Activated naive CD8-positive, alpha-beta T cell treated with anti-CD3 and anti-CD28 coated beads for 36 hours (primary cell): Measurements from ENCODE around the gene CPSF4L. TPM values are rescaled to one million over a fixed set of nuclear protein-coding genes. Genes with fewer than 3 reads are reported as not detected.
A peak's percentile ranks its signal among the peaks of the same experiment; 100 is the strongest.
"Not testable (repeated sequence)": the region's sequence is repeated elsewhere in the genome, so short reads cannot be mapped to it uniquely, and the experiment has no call there.

Source experiments
- DNase-seq: peaks from one replicate; pipeline ENCODE4 v3.0.0; 2021
- H3K27ac Mint-ChIP-seq: one replicate; pipeline ENCODE4 v1.8.0; 2022; ENCODE audit warnings: mild to moderate bottlenecking, moderate library complexity, mixed read lengths
- H3K27me3 Mint-ChIP-seq: one replicate; pipeline ENCODE4 v1.8.0; 2022; ENCODE audit warnings: mild to moderate bottlenecking, mixed read lengths
- H3K36me3 Mint-ChIP-seq: one replicate; pipeline ENCODE4 v1.8.0; 2021; ENCODE audit warnings: mild to moderate bottlenecking, mixed read lengths
- H3K4me1 Mint-ChIP-seq: one replicate; pipeline ENCODE4 v1.8.0; 2021; ENCODE audit warnings: mixed read lengths
- H3K4me3 Mint-ChIP-seq: one replicate; pipeline ENCODE4 v1.8.0; 2022; ENCODE audit warnings: mild to moderate bottlenecking, moderate library complexity, mixed read lengths
- H3K9me3 Mint-ChIP-seq: one replicate; pipeline ENCODE4 v1.8.0; 2022; ENCODE audit warnings: mixed read lengths
- total RNA-seq, 2 experiments: library from RNA; stranded (reverse); gene quantifications; one replicate each; pipeline ENCODE4 v1.2.3, GENCODE V29; 2021

Gene CPSF4L
- total RNA-seq = not detected

GRCh38 chr17:73261617-73261951, at the start of gene CPSF4L:
TSS of gene CPSF4L (minus strand) at chr17:73261880. CDS start at chr17:73261818, 62 bp downstream.
- H3K4me1 Mint-ChIP-seq = no peaks in the 10 kb centered on the region
- no peaks in the 10 kb centered on the region for H3K36me3 Mint-ChIP-seq
- no peak within 1 kb of the TSS for H3K4me3 Mint-ChIP-seq
- no peak within 1 kb of the TSS for H3K27ac Mint-ChIP-seq
- DNase-seq = no peak
- no peaks in the 10 kb centered on the region for H3K9me3 Mint-ChIP-seq
- no peaks in the 10 kb centered on the region for H3K27me3 Mint-ChIP-seq

DNA sequence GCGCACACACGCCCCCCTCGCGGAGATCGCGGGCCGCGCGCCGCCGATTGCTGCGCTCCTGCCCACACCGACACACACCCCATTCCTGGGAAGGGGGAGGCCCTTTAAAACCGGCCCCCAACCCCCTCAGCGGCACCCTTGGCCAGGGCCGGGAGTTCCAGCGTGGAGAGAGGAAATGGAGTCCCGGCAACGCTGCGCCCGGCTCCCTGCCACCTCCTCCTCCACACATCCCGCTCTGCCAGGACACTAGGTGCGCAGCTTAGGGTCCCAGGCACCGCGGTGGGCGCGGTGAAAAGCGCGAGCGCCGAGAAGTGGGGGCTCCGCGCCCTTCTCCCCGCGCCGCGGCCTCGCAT, 49.7 kb upstream of the CPSF4L start:
- Mint-ChIP-seq H3K27ac (no peak overlapping the region), H3K4me3 (peak overlapping the region; percentile 79), H3K27me3 (peaks cover 9% of the 10 kb centered on the region), H3K4me1 (peaks cover 5% of the 10 kb centered on the region), H3K9me3 (no peaks in the 10 kb centered on the region), H3K36me3 (no peaks in the 10 kb centered on the region)
- no peak for DNase-seq

DNA sequence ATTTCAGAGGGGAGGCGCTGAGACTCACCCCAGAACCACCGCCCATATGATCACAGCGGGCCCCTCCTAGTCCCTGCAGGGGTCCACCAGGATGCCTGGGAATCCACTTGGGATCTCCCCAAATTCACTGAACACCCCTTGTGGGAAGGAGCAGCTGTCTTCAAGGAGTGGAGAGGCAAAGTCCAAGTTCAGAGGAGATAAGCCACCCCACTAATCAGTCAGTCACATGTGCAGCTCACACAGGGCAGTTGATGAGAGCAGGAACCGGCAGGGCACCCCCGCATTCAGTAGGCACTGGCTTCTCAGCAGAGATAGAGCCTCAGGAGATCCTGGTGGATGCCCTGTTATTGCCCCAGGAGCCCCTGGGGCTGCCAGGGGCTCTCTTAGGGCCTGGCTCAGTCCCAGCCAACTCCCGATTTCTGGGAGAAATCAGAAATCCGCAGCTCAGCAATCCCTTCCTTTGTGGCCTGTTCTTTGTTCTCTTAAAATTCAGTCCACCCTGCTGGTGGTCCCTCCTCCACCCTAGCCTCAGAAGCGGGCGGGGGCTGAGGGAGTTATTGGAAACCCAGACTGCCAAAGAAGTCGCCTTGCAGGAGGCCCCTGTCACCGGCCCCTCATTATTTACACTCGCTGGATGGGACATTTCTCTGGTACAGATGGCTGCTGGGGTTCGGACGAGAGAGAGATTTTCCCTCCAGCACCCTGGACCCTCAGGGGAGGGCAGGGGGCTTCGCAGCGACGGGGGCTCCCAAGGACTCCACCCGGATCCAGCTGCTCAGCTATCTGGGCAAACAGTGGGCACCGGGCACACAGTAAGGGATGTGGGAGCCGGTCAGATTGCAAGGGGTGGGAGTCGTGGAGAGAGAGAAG, 48.3 kb upstream of the CPSF4L start:
- no peak for DNase-seq
- no peaks in the 10 kb centered on the region for H3K36me3 Mint-ChIP-seq
- H3K4me3 Mint-ChIP-seq = peak overlapping the region; percentile 74
- peaks cover 13% of the 10 kb centered on the region for H3K27me3 Mint-ChIP-seq
- no peak overlapping the region for H3K27ac Mint-ChIP-seq
- peaks cover 5% of the 10 kb centered on the region for H3K4me1 Mint-ChIP-seq
- H3K9me3 Mint-ChIP-seq = no peaks in the 10 kb centered on the region

- not testable (repeated sequence) for DNase-seq, H3K4me3 Mint-ChIP-seq, H3K36me3 Mint-ChIP-seq, H3K4me1 Mint-ChIP-seq, H3K9me3 Mint-ChIP-seq, H3K27ac Mint-ChIP-seq
- peaks cover 17% of the 10 kb centered on the region for H3K27me3 Mint-ChIP-seq
These were observed 47.3 kb upstream of the CPSF4L start for GRCh38 chr17:73308959-73309358.

GRCh38 chr17:73308017-73308823, 46.5 kb upstream of the CPSF4L start:
- H3K4me3 Mint-ChIP-seq = no peak overlapping the region
- H3K4me1 Mint-ChIP-seq = peaks cover 5% of the 10 kb centered on the region
- H3K36me3 Mint-ChIP-seq = no peaks in the 10 kb centered on the region
- DNase-seq = no peak
- peaks cover 18% of the 10 kb centered on the region for H3K27me3 Mint-ChIP-seq
- H3K27ac Mint-ChIP-seq = no peak overlapping the region
- no peaks in the 10 kb centered on the region for H3K9me3 Mint-ChIP-seq

DNA sequence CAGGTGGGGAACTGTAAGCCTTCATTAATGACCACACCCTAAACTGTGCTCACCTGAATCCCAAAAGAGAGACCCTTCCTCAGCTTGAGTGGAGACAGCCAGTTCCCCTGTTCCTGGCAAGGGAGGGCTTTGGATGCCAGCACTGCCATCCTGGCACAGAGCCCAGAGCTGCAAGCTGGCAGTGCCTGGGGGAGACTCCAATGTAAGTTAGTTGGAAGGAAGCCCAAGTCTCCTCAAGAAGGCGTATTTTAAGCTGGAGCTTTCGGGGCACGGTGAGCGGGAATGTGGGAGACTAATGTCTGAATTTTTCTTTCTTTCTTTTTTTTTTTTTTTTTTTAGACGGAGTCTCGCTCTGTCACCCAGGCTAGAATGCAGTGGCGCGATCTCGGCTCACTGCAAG, 45.5 kb upstream of the CPSF4L start:
- Mint-ChIP-seq H3K36me3 (no peaks in the 10 kb centered on the region), H3K27ac (no peak overlapping the region), H3K4me3 (no peak overlapping the region), H3K4me1 (peaks cover 5% of the 10 kb centered on the region), H3K9me3 (no peaks in the 10 kb centered on the region), H3K27me3 (peaks cover 18% of the 10 kb centered on the region)
- no peak for DNase-seq

DNA sequence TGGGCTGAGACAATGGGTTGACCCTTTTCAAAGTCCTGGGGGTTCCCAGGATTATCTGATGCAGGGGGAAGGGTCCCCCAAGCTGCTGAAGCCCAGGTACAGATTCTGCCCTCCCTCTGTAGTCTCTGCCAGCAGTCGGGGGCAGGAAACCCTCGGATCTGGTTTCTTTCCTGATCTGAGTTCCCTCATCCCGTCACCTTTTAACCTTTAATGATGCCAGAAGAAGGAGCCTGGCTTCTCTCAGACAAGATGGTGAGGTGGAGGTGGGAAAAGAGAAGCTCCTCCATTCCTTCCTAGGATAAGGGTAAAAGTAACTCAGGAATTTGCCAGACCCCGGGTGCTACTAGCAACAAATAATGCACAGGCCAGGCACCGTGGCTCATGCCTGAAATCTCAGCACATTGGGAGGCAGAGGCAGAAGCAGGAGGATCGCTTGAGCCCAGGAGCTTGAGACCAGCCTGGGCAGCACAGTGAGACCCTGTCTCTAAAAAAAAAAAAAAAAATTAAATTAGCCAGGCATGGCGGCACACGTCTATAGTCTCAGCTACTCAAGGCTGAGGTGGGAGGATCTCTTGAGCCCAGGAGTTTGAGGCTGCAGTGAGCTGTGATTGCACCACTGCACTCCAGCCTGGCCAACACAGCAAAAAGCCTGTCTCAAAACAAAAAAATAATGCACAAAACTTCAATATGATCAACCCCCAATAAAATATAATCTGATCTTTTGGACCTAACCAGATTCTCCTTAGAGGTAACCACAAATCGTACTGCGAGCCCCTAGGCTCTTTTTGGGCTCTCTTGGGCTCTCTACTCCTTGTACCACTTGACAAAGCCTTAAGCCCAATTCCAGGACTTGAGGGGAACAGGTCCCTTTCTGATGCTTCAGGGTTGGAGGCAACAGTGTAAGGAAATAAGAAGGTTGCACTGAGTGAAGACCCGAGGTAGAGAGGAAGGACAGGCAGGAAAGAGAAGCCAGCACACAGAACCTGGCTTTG, 44.5 kb upstream of the CPSF4L start:
- H3K27ac Mint-ChIP-seq = no peak overlapping the region
- no peak overlapping the region for H3K4me3 Mint-ChIP-seq
- DNase-seq = no peak
- no peaks in the 10 kb centered on the region for H3K36me3 Mint-ChIP-seq
- peaks cover 18% of the 10 kb centered on the region for H3K27me3 Mint-ChIP-seq
- no peaks in the 10 kb centered on the region for H3K9me3 Mint-ChIP-seq
- H3K4me1 Mint-ChIP-seq = peaks cover 5% of the 10 kb centered on the region

DNA sequence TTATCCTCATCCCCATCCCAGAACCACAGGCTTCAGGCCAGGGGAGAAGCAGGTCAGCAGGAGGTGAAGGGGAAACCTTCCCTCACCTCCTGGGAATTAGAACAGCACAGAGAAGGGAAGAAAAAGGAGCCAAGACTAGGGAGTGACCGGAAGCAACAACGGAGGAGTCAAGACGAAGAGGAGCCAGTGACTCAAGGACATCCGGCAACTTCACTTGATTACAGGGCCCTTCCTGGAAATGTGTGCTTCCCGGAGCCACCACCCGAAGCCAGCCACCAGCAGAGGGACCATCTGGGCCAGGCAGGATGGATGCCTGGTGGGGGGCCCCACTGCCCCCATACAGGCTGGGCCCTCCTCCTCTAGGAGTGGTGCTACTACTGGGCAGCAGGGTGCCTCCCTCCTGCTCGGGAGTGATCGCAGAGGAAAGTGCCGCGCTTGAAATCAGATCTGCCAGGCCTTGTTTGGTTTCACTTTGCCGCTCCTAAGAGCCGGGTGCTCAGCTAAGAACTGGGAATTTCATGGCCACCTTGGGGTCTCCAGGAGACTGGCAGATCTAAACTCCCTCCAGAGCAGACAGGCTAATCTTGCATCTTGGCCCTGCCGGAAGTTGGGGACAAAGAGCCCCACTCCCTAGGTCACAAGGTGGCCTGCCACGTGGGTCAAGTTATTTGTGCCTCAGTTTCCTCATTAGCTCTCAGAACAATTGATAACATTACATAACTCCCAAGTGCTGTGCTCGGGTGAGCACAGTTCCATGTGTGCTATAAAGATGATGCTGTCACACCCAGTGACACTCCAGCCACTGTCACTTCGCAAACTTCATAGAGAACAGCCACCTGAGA, 43.5 kb upstream of the CPSF4L start:
- Mint-ChIP-seq H3K27ac (no peak overlapping the region), H3K4me3 (no peak overlapping the region)

GRCh38 chr17:73304438-73304837, 42.8 kb upstream of the CPSF4L start:
- H3K4me3 Mint-ChIP-seq = no peak overlapping the region
- no peak overlapping the region for H3K27ac Mint-ChIP-seq
- H3K4me1 Mint-ChIP-seq = no peaks in the 10 kb centered on the region
- peaks cover 13% of the 10 kb centered on the region for H3K27me3 Mint-ChIP-seq
- H3K9me3 Mint-ChIP-seq = no peaks in the 10 kb centered on the region
- H3K36me3 Mint-ChIP-seq = no peaks in the 10 kb centered on the region
- no peak for DNase-seq

More for the DNA sequence above, 43.5 kb upstream of the CPSF4L start:
- H3K4me1 Mint-ChIP-seq = peaks cover 2% of the 10 kb centered on the region
- H3K27me3 Mint-ChIP-seq = peaks cover 14% of the 10 kb centered on the region
- no peaks in the 10 kb centered on the region for H3K9me3 Mint-ChIP-seq
- DNase-seq = no peak
- H3K36me3 Mint-ChIP-seq = no peaks in the 10 kb centered on the region

- Mint-ChIP-seq H3K27me3 (peaks cover 18% of the 10 kb centered on the region), H3K4me1 (no peaks in the 10 kb centered on the region), H3K4me3 (no peak overlapping the region), H3K9me3 (no peaks in the 10 kb centered on the region), H3K27ac (no peak overlapping the region), H3K36me3 (no peaks in the 10 kb centered on the region)
- no peak for DNase-seq
These were observed 40.5 kb upstream of the CPSF4L start for GRCh38 chr17:73302189-73302588.

DNA sequence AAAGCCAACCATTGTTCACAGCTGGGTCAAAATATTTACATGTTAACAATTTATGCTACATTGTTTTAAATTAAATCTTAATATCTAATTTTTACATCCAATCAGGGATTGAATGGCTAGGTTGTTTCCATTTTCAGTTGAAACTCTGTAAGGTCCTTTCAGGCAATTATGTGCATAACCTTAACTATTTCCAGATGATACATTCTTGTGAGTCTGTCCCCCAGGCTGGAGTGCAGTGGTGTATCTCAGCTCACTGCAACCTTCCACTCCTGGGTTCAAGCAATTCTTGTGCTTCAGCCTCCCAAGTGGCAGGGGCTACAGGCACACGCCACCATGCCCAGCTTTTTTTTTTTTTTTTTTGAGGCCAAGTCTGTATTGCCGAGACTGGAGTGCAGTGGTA, 39.7 kb upstream of the CPSF4L start:
- DNase-seq = no peak
- H3K9me3 Mint-ChIP-seq = no peaks in the 10 kb centered on the region
- no peak overlapping the region for H3K27ac Mint-ChIP-seq
- H3K4me3 Mint-ChIP-seq = no peak overlapping the region
- H3K4me1 Mint-ChIP-seq = no peaks in the 10 kb centered on the region
- no peaks in the 10 kb centered on the region for H3K36me3 Mint-ChIP-seq
- peaks cover 18% of the 10 kb centered on the region for H3K27me3 Mint-ChIP-seq

GRCh38 chr17:73300392-73300791, 38.7 kb upstream of the CPSF4L start:
- no peak for DNase-seq
- Mint-ChIP-seq H3K9me3 (no peaks in the 10 kb centered on the region), H3K36me3 (no peaks in the 10 kb centered on the region), H3K4me1 (no peaks in the 10 kb centered on the region), H3K27ac (no peak overlapping the region), H3K4me3 (no peak overlapping the region), H3K27me3 (peaks cover 16% of the 10 kb centered on the region)

GRCh38 chr17:73297934-73298861, 36.5 kb upstream of the CPSF4L start:
- Mint-ChIP-seq H3K27ac (no peak overlapping the region), H3K9me3 (no peaks in the 10 kb centered on the region), H3K27me3 (peaks cover 4% of the 10 kb centered on the region), H3K4me1 (no peaks in the 10 kb centered on the region), H3K4me3 (no peak overlapping the region), H3K36me3 (no peaks in the 10 kb centered on the region)
- no peak for DNase-seq
